ENCODE data around the gene ADAM30. TPM values are rescaled to one million over a fixed set of nuclear protein-coding genes. Genes with fewer than 3 reads are reported as not detected.

ADAM30 gene
- total and polyA plus RNA-seq, 2 experiments from 2014 or later = not detected

- Histone ChIP-seq H3K4me1 (ENCODE audit: low read depth) (no peaks in the 10 kb centered on the region), H3K27me3 (peaks cover 3% of the 10 kb centered on the region), H3K4me3 (no peak overlapping the region), H3K27ac (no peak overlapping the region), H3K36me3 (no peaks in the 10 kb centered on the region), H3K9me3 (ENCODE audit: low read depth) (no peaks in the 10 kb centered on the region)
- no peak for TF ChIP-seq CTCF (IDR thresholded peaks at IDR 0.05; ENCODE audit: low read depth, low read length)
- DNase-seq (ENCODE audit: low read depth in 1 of 2, low spot score in 1 of 2) = no peak
These were observed 2.2 kb upstream of the ADAM30 start for GRCh38 chr1:119898530-119898929.

- no peak overlapping the region for H3K4me3 ChIP-seq
- TF ChIP-seq CTCF (IDR thresholded peaks at IDR 0.05; ENCODE audit: low read depth, low read length) = no peak
- no peaks in the 10 kb centered on the region for H3K9me3 ChIP-seq (ENCODE audit: low read depth)
- no peak overlapping the region for H3K27ac ChIP-seq
- no peaks in the 10 kb centered on the region for H3K4me1 ChIP-seq (ENCODE audit: low read depth)
- peak in 1 of 2 donors; percentile 12 for DNase-seq (ENCODE audit: low read depth in 1 of 2, low spot score in 1 of 2)
- no peaks in the 10 kb centered on the region for H3K36me3 ChIP-seq
- H3K27me3 ChIP-seq = peaks cover 3% of the 10 kb centered on the region
These were observed 1.2 kb downstream of the ADAM30 start for GRCh38 chr1:119895102-119895501.

- no peaks in the 10 kb centered on the region for H3K9me3 ChIP-seq (ENCODE audit: low read depth)
- no peak for DNase-seq (ENCODE audit: low read depth in 1 of 2, low spot score in 1 of 2)
- peaks cover 3% of the 10 kb centered on the region for H3K27me3 ChIP-seq
- TF ChIP-seq CTCF (IDR thresholded peaks at IDR 0.05; ENCODE audit: low read depth, low read length) = no peak
- no peaks in the 10 kb centered on the region for H3K36me3 ChIP-seq
- H3K4me1 ChIP-seq (ENCODE audit: low read depth) = no peaks in the 10 kb centered on the region
- H3K27ac ChIP-seq = no peak overlapping the region
- no peak overlapping the region for H3K4me3 ChIP-seq
These were observed 2.3 kb downstream of the ADAM30 start for GRCh38 chr1:119893827-119894700.

GRCh38 chr1:119893238-119893791 lies 3.0 kb downstream of the ADAM30 start:
- Histone ChIP-seq H3K36me3 (no peaks in the 10 kb centered on the region), H3K4me3 (no peak overlapping the region), H3K9me3 (ENCODE audit: low read depth) (no peaks in the 10 kb centered on the region), H3K27ac (no peak overlapping the region), H3K4me1 (ENCODE audit: low read depth) (no peaks in the 10 kb centered on the region), H3K27me3 (peaks cover 3% of the 10 kb centered on the region)
- DNase-seq (ENCODE audit: low read depth in 1 of 2, low spot score in 1 of 2) = no peak
- TF ChIP-seq CTCF (IDR thresholded peaks at IDR 0.05; ENCODE audit: low read depth, low read length) = no peak

- no peak for DNase-seq (ENCODE audit: low read depth in 1 of 2, low spot score in 1 of 2)
- H3K4me1 ChIP-seq (ENCODE audit: low read depth) = no peaks in the 10 kb centered on the region
- no peak overlapping the region for H3K4me3 ChIP-seq
- H3K9me3 ChIP-seq (ENCODE audit: low read depth) = no peaks in the 10 kb centered on the region
- H3K27ac ChIP-seq = no peak overlapping the region
- H3K36me3 ChIP-seq = no peaks in the 10 kb centered on the region
- H3K27me3 ChIP-seq = no peaks in the 10 kb centered on the region
- no peak for TF ChIP-seq CTCF (IDR thresholded peaks at IDR 0.05; ENCODE audit: low read depth, low read length)
These were observed 4.9 kb downstream of the ADAM30 start for GRCh38 chr1:119891386-119891785.
